Measurements from ENCODE around the gene KCNJ9. TPM values are rescaled to one million over a fixed set of nuclear protein-coding genes. Genes with fewer than 3 reads are reported as not detected.

The KCNJ9 gene
- total and polyA plus RNA-seq, 2 of the 4 experiments (the other 2 are of a cell fraction) = not detected

DNA sequence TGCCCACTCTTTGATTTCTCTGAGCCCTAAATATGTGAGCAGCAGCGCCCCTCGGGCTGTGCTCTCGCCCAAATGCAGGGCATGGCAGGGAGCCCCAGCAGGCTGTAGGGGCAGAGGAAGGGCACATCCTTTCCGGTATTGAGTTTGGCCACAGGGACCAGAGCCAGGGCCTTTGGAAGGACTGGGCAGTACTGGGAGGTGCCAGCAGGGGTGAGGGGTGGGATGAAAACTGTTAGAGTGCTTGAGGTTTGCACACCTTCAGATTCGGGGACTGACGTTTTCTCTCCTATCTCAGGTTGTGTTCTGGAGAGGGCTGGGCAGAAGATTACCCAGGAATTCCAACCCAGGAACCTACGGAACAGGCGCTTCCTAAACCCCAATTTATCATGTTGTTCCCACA is 32.1 kb downstream of the KCNJ9 start:
- H3K14ac ChIP-seq (replicated peaks; ENCODE audit: low read depth, low read length) = no peak overlapping the region
- no peaks in the 10 kb centered on the region for H3K36me3 ChIP-seq (ENCODE audit: control insufficient read depth, insufficient read depth, low read length)
- H3K9me3 ChIP-seq (ENCODE audit: control insufficient read depth, insufficient read depth, low read length) = no peaks in the 10 kb centered on the region
- no peak overlapping the region for H3K23ac ChIP-seq (ENCODE audit: low read depth, low read length)
- H3K4me3 ChIP-seq (ENCODE audit: insufficient read depth, low read depth, low read length) = no peak overlapping the region
- ChIA-PET CTCF (no interaction called here), POLR2A (ENCODE audit: unreplicated experiment) (no interaction called here)
- no peak overlapping the region for H3K27ac ChIP-seq (ENCODE audit: insufficient read depth, low read length)
- no peak overlapping the region for H2BK120ac ChIP-seq (ENCODE audit: low read depth, low read length)
- no TSS peak for BruUV-seq (replicated peaks)
- H3K18ac ChIP-seq (ENCODE audit: low read depth, low read length) = no peak overlapping the region
- H3K56ac ChIP-seq (ENCODE audit: extremely low read depth, insufficient read depth, low read length) = no peak overlapping the region
- H4K8ac ChIP-seq (ENCODE audit: low read depth in 2 of 2, low read length in 2 of 2) = no peak overlapping the region
- H3K9ac ChIP-seq (ENCODE audit: low read depth, low read length) = no peak overlapping the region
- no peak for TF ChIP-seq BHLHE40 (IDR thresholded peaks at IDR 0.05; ENCODE audit: low read depth, low read length)
- TF ChIP-seq SMC3 (IDR thresholded peaks at IDR 0.05; ENCODE audit: low read depth, low read length) = no peak
- no peak for TF ChIP-seq CHD1 (IDR thresholded peaks at IDR 0.05; ENCODE audit: low read depth, low read length)
- TF ChIP-seq RAD21 (IDR thresholded peaks at IDR 0.05; ENCODE audit: low read length) = no peak
- TF ChIP-seq, protein P1, sequence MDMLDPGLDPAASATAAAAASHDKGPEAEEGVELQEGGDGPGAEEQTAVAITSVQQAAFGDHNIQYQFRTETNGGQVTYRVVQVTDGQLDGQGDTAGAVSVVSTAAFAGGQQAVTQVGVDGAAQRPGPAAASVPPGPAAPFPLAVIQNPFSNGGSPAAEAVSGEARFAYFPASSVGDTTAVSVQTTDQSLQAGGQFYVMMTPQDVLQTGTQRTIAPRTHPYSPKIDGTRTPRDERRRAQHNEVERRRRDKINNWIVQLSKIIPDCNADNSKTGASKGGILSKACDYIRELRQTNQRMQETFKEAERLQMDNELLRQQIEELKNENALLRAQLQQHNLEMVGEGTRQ (IDR thresholded peaks at IDR 0.05; ENCODE audit: low read depth, low read length) = no peak
- TF ChIP-seq MAZ (IDR thresholded peaks at IDR 0.05; ENCODE audit: borderline replicate concordance, low read depth, low read length) = no peak
- no peak for TF ChIP-seq POLR2A (IDR thresholded peaks at IDR 0.05; ENCODE audit: low read depth, low read length)
- TF ChIP-seq MXI1 (IDR thresholded peaks at IDR 0.05; ENCODE audit: borderline replicate concordance, low read depth, low read length) = no peak
- no peak for TF ChIP-seq RCOR1 (IDR thresholded peaks at IDR 0.05; ENCODE audit: insufficient replicate concordance, low read length)
- no peak for TF ChIP-seq MAFK (IDR thresholded peaks at IDR 0.05; ENCODE audit: low read depth, low read length)
- no peak for TF ChIP-seq RFX5 (IDR thresholded peaks at IDR 0.05; ENCODE audit: low read depth, low read length)
- TF ChIP-seq, protein P2, sequence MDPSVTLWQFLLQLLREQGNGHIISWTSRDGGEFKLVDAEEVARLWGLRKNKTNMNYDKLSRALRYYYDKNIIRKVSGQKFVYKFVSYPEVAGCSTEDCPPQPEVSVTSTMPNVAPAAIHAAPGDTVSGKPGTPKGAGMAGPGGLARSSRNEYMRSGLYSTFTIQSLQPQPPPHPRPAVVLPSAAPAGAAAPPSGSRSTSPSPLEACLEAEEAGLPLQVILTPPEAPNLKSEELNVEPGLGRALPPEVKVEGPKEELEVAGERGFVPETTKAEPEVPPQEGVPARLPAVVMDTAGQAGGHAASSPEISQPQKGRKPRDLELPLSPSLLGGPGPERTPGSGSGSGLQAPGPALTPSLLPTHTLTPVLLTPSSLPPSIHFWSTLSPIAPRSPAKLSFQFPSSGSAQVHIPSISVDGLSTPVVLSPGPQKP (IDR thresholded peaks at IDR 0.05; ENCODE audit: borderline replicate concordance, low read depth, low read length) = no peak
- H3K9me1 ChIP-seq (ENCODE audit: insufficient read depth, low read length) = no peaks in the 10 kb centered on the region; the same call in 1 of the 2 replicates
- no peak overlapping the region for H2BK15ac ChIP-seq (ENCODE audit: low read depth, low read length)
- H2AK9ac ChIP-seq (replicated peaks; ENCODE audit: low read depth, low read length, poor library complexity) = no peak overlapping the region
- dilution Hi-C loops (cut with HindIII; ENCODE audit: low sequenced_read_pairs, unreplicated experiment) (no loop called here), intact Hi-C loops (cut with micrococcal nuclease) (no loop called here), in situ Hi-C loops (cut with MboI; ENCODE audit: low sequenced_read_pairs) (no loop called here)
- H2BK20ac ChIP-seq (ENCODE audit: low read depth, low read length) = no peak overlapping the region
- no peak overlapping the region for H3K4ac ChIP-seq (ENCODE audit: low read depth, low read length)
- peaks cover 23% of the 10 kb centered on the region for H3K4me1 ChIP-seq (ENCODE audit: control insufficient read depth, insufficient read depth, low read length)
- no peak overlapping the region for H3K4me2 ChIP-seq (ENCODE audit: low read depth, low read length)
- ATAC-seq (ENCODE audit: low read depth) (no peak), DNase-seq (no peak)
- no peak overlapping the region for H4K91ac ChIP-seq (ENCODE audit: insufficient read depth, low read depth, low read length)
- no peak overlapping the region for H2BK5ac ChIP-seq (ENCODE audit: low read depth, low read length, poor library complexity, severe bottlenecking)
- H4K20me1 ChIP-seq (ENCODE audit: insufficient read depth, low read length) = no peaks in the 10 kb centered on the region
- H2AK5ac ChIP-seq (ENCODE audit: low read depth, low read length) = no peak overlapping the region
- no peaks in the 10 kb centered on the region for H3K79me1 ChIP-seq (ENCODE audit: low read depth in 1 of 2, low read length in 2 of 2)
- peaks cover 62% of the 10 kb centered on the region for H3K27me3 ChIP-seq (ENCODE audit: control insufficient read depth, insufficient read depth, low read length)
- H4K5ac ChIP-seq (ENCODE audit: low read depth, low read length) = no peak overlapping the region
- H2AFZ ChIP-seq (replicated peaks; ENCODE audit: low read length, poor library complexity) = no peak overlapping the region
- 80% methylated on average over 4 of the region's 8 CpGs; no CpG with 5 or more reads in 1 of the 2 experiments for WGBS, 2 experiments (ENCODE audit: extremely low coverage in 2 of 2, insufficient read length in 1 of 2)

Measured in IMR-90 (cell line).